GM18520 (cell line): ENCODE data around the gene DTD2.
"Not testable (repeated sequence)": the region's sequence is repeated elsewhere in the genome, so short reads cannot be mapped to it uniquely, and the experiment has no call there.

ENCODE experiments used
- ATAC-seq: cut with Tn5 transposase; IDR thresholded peaks from one replicate; pipeline ENCODE4 v1.9.1; 2021; ENCODE audit not compliant: unreplicated experiment

DTD2 gene

DNA sequence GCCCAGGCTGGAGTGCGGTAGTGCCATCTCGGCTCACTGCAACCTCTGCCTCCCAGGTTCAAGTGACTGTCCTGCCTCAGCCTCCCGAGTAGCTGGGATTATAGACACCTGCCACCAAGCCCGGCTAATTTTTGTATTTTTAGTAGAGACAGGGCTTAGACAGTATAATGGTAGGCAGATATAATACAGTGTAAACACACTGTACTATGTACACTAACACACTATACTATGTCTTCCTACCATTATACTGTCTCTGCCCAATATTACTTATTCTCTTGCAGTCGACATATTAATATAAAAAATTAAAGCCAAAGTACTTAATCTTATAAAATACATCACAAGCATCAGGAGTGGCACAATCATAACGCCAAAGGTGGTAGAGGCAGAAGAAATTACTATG is 15.0 kb downstream of the DTD2 start:
- ATAC-seq: no peak

DNA sequence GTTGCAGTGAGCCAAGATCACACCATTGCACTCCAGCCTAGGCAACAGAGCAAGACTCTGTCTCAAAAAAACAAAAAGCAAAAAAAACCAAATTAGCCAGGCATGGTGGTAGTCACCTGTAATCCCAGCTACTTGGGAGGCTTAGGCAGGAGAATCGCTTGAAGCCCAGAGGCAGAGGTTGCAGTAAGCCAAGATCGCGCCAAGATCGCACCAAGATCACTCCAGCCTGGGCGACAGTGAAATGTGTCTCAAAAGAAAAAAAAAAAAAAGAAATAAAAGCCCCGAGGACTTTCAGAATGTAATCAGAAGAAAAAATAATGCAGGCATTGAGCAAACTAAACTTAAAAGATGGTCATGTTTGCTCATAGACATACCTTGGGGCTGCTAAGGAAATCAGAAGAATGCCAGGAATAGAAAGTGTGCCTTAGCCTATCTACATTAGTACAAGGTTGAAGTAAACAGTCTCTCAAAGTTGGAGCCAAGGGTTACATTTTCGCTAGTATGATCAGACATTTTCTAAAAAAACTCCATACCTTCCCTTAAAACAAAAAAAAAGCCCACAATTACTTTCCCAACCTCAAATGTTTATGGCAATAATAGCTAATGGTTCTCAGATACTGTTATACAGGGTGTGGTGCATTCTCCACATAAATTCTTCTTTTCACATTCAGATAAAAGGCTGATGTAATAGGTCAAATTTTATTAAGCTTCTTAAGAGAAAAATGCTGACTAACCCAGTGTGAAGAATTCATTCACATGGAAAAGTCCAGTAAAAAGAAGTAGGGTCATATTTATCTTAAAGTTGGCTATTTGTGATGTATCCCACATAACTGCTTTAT is 15.8 kb downstream of the DTD2 start:
- ATAC-seq: no peak

DNA sequence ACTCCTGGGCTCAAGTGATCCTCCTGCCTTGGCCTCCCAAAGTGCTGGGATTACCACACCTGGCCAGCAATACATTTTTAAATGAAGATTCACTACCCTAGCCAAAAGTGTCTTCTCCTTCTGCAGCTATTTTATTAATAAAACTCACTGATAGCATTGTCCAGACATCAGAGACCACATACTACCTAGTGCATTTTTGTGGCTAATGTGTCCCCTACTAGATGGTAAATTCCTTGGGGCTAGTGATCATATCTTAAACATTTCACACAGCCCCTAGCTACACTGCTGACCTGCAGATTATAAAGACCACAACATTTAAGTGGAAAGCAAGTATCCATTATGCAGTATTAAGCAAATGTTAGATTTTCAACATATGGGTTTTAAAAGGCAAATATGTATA is 17.0 kb downstream of the DTD2 start:
- no peak for ATAC-seq

DNA sequence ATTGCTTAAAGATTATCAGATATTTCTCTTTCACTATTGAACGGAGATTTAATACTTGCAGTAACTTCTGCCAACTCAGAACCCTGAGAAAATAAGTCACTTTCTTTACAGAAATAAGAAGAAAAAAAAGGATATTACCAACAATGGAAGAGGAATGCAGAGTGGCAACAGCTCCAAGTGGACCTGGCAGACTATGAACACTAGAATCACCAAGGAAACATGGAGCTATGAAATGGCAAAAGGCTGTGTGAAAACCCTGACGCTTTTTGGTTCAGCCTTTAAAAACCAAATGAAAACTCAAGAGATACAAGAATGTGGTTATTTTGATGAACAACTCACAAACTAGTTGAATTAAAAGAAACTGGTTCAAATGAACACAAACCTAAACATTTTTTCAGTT is 17.7 kb downstream of the DTD2 start:
- ATAC-seq: no peak

DNA sequence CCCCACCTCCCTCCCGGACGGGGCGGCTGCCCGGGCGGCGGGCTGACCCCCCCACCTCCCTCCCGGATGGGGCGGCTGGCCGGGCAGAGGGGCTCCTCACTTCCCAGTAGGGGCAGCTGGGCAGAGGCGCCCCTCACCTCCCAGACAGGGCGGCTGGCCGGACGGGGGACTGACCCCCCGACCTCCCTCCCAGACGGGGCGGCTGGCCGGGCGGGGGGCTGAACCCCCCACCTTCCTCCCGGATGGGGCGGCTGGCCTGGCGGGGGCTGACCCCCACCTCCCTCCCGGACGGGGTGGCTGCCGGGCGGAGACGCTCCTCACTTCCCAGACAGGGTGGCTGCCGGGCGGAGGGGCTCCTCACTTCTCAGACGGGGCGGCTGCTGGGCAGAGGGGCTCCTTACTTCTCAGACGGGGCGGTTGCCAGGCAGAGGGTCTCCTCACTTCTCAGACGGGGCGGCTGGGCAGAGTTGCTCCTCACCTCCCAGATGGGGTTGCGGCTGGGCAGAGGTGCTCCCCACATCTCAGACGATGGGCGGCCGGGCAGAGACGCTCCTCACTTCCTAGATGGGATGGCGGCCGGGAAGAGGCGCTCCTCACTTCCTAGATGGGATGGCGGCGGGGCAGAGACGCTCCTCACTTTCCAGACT is 20.1 kb downstream of the DTD2 start:
- ATAC-seq: not testable (repeated sequence)

DNA sequence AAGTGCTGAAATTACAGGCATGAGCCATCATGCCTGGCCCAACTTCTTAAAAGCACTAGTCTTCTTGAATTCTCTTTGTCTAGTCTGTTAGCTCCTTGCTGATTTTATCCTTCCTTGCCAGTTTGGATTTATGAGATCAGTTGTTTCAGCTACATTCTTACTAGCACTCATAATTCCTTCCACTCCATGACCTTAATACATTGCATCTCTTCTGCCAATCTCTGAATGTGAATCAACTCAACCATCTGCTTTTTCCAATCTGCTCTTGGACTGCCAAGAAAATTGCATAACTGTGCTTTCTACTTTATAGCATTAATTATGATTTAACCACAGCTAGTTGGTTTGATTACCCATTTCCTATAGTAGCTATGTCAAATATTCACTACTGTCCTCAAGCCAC is 22.0 kb downstream of the DTD2 start:
- ATAC-seq: no peak

DNA sequence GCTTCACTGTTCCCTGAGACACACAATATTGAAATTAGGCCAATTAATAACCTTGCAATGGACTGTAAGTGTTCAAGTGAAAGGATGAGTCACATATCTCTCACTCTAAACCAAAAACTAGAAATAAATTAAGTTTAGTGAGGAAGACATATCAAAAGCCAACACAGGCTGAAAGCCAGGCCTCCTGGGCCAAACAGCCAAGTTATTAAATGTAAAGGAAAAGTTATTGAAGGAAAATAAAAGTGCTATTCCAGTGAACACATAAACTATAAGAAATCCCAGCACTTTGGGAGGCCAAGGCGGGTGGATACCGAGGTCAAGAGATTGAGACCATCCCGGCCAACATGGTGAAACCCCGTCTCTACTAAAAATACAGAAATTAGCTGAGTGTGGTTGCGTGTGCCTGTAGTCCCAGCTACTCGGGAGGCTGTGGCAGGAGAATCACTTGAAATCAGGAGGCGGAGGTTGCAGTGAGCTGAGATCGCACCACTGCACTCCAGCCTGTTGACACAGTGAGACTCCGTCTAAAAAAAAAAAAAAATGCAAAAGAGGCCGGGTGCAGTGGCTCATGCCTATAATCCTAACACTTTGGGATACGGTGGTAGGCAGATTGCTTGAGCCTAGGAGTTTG is 26.6 kb downstream of the DTD2 start:
- ATAC-seq: no peak

DNA sequence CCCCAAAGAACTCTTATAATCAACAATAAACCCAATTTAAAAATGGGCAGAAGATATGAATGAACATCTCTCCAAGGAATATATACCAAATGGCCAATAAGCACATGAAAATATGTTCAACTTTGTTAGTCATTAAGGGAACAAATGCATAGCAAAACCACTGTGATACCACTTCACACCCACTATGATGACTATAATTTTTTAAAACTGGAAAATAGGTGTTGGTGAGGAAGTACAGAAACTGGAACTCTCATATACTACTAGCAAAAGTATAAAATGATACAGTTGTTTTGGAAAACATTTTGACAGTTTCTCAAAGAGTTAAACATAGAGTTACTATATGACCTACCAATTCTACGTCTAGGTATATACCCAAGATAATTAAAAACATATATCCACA is 27.5 kb downstream of the DTD2 start:
- ATAC-seq: no peak

DNA sequence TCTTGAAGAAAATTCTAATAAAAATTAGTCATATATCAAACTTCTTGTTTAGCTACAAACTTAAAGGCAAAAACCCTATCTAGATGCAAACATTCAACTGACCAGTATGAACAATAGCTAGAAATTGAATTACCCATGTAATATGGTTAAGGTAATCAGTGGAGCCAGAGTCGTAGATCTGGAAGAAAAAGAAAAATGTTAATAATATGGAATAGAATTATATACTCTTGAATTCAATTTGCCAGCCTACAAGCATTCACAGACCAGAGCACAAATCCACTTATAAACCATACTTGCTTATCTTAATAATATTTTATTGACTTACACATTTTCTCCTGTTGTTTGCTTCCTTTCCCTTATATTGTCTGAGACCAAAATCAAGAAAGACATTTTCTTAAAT is 29.3 kb downstream of the DTD2 start:
- ATAC-seq: no peak

DNA sequence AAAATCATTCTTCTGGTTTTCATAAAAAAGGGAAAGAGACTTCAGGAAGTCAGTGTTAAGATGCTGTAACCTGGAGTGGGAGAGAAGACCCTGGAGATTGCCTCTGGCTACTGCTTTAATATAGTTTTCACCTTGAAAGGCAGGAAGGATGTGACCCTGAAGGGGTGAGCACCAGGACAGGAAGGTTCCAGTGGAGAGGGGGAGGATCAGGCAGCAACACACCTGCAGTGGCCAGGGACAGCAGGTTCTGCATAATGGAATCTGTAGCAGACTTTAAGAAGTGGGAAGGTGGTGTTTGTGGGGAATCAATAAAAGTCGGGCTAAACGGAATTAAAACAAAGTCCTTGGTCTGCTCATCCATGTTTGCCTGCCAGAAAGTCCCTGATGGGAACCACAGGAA is 30.6 kb downstream of the DTD2 start:
- ATAC-seq: no peak

DNA sequence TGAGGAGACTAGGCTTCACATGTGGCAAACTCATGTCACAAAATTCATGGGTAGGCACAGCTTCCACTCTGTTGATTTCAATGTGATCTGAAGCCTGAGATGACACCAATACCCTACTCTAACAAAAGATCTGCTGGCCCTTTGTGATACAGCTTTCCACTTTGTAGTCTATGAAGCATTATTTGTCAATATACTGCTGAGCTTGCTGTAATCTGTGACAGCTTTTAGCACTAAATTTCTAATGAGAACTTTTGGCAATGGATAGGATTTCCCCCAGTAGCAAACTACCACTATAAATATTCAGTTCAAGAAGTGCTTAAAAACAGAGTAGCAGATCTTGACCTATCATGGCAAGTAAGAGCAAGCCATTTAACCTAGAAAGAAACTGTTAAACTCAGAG is 31.4 kb downstream of the DTD2 start:
- no peak for ATAC-seq

DNA sequence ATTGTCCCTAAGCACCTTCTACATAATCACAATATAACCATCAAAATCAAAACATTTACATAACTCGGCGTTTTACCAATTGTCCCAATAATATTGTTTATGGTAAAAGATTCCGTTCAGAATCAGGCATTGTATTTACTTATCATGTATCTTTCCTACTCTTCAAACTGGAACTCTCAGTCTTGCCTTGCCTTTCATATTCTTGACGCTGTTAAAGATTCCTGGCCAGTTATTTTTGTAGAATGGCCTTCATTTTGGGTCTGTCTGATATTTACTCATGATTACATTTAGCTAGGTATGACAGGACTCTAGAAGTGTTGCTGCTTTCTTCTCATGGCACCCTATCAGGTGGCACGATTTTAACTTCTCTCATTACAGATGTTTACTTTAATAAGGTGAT is 36.1 kb downstream of the DTD2 start:
- no peak for ATAC-seq

DNA sequence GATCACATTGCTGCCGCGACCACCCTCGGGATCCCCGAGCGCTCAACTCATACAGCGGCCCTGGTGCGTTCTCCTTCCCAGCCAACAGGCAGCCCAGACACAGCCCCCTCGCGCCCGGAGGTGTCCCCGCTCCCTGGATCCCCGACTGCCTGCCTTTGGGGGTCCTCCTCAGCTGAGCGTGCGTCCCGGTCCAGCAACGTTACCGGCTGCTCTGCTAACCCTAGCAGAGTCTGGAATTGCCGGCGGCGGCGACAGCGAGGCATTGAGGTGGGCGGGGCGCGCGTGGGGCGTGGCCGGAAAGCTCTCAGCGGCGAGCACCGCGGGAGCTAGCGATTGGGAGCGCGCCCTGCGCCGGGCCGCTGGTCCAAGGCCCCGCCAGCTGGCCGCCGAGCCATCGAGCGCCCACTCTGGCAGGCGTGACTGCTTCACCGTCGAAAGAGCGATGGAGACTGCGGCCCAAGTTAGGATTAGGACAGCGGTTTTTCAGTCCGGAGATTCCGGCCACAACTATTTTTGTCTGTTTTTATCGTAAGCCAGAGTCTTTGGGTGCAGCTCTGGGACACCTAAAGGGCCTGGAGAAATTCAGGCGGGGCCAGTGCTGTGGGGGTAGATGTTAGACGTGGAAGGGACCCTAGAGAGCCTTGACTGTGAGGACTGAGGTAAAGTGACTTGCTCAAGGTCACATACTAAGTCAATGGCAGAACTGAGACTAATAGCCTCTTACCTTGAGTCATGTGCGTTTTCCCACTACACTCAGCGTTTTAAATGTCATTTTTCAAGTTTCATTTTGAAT is 36.8 kb downstream of the DTD2 start, which contains the start of gene HEATR5A:
HEATR5A (minus strand) TSS at position 232 of the 793 bp plus-strand sequence. CDS start 17,575 bp downstream, outside the sequence.
- ATAC-seq: peak; percentile 96

DNA sequence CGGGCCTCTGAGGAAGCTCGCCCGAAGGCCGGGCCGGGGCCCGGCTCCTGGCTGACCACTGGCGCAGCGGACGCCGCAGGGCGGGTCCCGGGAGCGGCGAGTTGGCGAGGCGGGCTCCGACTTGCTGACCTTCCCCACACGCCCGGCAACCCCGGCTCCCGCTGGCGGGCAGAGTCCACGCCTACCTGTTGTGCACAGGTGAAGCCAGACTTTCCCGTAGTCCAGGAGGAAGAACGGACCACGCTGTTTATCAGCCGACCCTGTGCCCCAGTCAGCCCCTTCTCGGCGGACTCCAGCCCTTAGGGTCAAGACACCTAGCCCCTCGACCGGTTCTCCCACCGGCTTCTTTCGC is 37.4 kb downstream of the DTD2 start:
- ATAC-seq: no peak

DNA sequence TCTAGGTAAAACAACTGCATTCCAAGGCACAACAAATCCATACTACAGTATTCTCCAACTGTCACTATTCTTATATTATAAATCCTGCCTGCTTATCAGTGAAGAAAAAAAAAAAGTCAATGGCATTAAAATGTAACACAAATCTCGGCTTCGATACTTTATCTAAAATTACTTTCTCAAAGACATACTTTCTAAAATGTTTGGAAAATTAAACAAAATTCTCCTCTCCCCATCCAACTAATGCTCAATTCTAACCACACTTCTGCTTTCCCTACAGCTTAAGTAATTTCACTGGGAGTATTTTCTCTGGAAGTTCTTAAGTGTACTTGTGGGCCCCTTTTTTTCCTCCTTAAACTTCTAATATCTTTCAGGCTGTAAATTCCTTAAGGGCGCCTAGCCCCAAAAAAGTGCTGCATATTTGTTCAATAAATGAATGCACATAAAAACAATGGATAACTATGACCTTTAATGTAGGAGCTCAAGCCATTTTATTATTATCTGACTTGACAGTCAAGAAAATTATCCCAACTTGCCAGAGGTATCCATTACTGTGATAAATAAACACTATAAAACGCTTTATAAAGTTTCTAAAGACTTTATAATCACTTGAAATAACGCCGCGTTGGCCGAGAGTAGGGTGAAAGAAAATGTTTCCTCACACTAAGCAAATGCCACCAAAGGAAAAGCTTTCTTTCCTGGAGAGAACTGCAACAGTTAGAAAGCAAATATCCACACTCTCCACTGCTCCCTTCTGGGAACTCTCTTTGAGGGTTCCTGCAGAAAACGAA is 37.9 kb downstream of the DTD2 start:
- no peak for ATAC-seq

DNA sequence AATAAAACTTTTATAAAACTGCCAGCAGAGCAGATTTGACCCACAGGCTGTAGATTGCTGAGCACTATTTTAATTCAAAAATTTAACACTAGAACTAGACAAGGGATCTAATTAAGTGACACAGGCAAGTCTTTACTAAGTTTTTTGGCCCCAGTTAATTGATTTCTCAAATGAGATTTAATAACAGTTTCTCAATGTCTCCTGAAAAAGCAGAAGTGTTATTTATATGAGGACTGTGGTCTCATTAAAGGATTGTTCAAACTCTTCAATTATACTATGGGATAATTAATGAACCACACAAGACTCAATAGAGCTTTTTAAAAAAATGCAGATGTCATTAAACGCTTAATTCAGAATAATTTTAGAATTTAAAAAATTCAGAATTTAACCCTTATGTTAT is 38.9 kb downstream of the DTD2 start:
- no peak for ATAC-seq

DNA sequence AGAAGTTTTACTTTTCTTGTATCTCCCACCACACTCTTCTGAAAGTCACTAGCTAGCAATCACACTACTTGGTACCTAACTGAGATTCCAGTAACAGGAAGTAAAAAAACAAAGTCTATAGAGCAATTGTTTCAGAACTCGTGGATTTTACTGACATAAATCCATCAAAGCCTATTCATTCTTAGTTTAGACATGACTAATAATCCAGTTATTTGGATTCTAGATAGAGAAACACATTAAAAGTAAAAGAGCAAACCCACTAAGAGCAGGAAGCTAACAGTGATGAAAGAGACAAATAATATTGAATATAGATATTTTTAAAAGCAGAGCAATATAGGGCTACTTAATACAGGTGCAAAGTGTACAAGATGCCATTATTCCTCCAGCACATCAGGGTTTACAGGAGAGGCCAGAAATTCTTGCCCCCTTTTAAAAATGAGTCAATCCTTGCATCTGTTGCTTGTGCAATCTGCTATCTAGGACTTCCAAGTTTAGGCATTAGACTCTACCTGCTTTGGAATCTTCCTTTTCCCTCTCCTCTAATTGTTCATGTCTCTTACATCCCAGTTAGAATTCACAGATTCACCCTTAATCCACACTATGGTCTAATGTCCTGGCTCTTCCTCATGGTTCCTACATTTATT is 43.0 kb downstream of the DTD2 start:
- ATAC-seq: no peak

DNA sequence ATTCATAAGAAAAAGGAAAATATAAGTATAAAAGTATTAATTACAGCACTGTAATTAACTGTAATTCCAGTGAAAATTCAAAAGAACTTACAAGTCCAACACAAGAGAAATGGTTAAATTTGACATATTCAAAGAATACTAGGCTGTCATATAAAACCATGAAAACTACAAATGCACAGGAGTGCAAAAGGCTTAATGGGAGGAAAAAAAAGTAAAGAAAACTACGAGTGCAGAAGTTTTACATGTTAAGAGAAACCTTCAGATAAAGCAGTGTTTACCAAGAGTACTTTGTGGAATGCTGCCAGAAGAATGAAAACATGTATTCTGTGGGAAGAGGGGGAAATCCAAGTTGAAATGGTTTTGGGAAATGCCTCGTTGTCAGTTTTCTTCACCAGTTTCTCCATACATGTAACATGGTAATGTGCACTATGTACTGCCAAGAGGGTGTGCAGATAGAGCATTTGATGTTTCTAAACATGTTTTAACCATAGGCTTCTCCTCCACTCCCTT is 46.0 kb downstream of the DTD2 start:
- no peak for ATAC-seq

DNA sequence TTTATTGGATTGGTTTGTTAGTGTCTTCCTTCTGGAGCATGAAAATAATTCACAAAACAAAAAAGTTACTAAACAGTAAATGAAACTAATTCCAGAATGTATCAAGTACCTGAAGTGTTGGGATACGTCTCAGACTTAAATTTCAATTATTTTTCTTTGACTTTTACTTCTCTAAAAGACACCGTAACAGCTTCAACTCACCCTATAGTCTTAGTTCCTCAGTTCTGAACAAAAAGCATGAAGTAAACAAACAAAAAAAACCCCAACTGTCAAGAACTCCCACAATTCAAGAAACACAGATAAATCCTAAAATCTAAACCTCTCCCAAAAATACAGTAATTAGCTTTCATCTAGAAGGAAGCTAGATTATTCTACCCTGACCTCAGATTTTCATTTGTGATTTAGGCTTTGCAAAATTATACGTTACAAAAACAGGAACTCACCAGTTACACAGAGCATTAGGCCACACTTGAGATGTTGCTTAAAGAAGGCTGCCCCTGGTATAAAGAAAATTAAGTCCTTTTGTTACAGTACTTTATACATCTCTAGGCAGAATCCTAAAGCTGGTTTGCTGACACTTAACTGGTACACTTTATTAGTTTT is 47.2 kb downstream of the DTD2 start:
- ATAC-seq: no peak

DNA sequence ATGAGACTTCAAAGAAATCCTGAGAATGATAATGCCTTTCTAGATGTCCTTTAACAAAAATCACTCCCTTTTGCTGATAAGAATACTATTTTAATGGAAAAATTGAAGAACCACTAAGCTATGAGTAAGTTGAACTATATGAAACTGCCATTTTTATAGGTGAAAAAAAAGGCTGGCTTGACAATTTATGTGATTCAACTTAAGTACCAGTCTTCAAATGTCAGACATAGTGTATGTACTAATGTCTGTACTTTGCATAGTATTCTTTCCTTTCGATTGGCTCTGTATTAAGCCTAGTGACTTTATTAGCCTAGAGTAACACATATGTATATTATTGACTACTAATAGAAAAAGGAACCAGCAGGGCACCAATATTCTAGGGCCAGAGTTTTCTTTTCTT is 48.9 kb downstream of the DTD2 start:
- ATAC-seq: no peak
